Retinal pigment epithelial cell (primary cell): Measurements from ENCODE around the gene PRKCB.

ENCODE experiments used
- DNase-seq: peaks from one replicate; pipeline ENCODE4 v3.0.0-alpha.2; 2010; ENCODE audit warnings: low read depth
- H3K4me3 ChIP-seq: 2 replicates; pipeline ENCODE4 v1.5.1; 2011; ENCODE audit warnings: mild to moderate bottlenecking, low read length, control low read depth, moderate library complexity
- CTCF ChIP-seq: conservative IDR thresholded peaks from 2 replicates; pipeline ENCODE4 v1.5.1; 2011; ENCODE audit warnings: low read depth, low read length, control low read depth, inconsistent platforms

Gene PRKCB

GRCh38 chr16:23999663-24000062, 163.9 kb downstream of the PRKCB start:
- DNase-seq: no peak
- no peak for TF ChIP-seq CTCF

GRCh38 chr16:24001710-24002109, 165.9 kb downstream of the PRKCB start:
- no peak overlapping the region for H3K4me3 ChIP-seq
- no peak for TF ChIP-seq CTCF

More at GRCh38 chr16:23999663-24000062, 163.9 kb downstream of the PRKCB start:
- no peak overlapping the region for H3K4me3 ChIP-seq

GRCh38 chr16:24002619-24003018, 166.8 kb downstream of the PRKCB start:
- TF ChIP-seq CTCF: no peak
- no peak overlapping the region for H3K4me3 ChIP-seq
- no peak for DNase-seq

More at GRCh38 chr16:24001710-24002109, 165.9 kb downstream of the PRKCB start:
- no peak for DNase-seq

- no peak for DNase-seq
- H3K4me3 ChIP-seq: no peak overlapping the region
- no peak for TF ChIP-seq CTCF
These were observed 169.8 kb downstream of the PRKCB start for GRCh38 chr16:24005577-24005976.

GRCh38 chr16:24007391-24007790, 171.6 kb downstream of the PRKCB start:
- no peak overlapping the region for H3K4me3 ChIP-seq
- no peak for TF ChIP-seq CTCF
- DNase-seq: no peak

GRCh38 chr16:24007934-24008333, 172.2 kb downstream of the PRKCB start:
- TF ChIP-seq CTCF: no peak
- no peak overlapping the region for H3K4me3 ChIP-seq
- no peak for DNase-seq

- no peak for DNase-seq
- TF ChIP-seq CTCF: no peak
These were observed 173.3 kb downstream of the PRKCB start for GRCh38 chr16:24009098-24009497.

More at GRCh38 chr16:24009098-24009497, 173.3 kb downstream of the PRKCB start:
- H3K4me3 ChIP-seq: no peak overlapping the region
